OCI-LY7 (cell line): ENCODE measurements around the gene COBLL1. TPM values are rescaled to one million over a fixed set of nuclear protein-coding genes. Genes with fewer than 3 reads are reported as not detected.

ENCODE experiments used
- BruUV-seq: library from RNA; stranded (reverse); fragments of 400-500 nt; replicated peaks from 2 replicates; lab custom pipeline; 2021; lab: Mats Ljungman, UMichigan
- CTCF ChIA-PET: fragments of 300-600 bp; sonication (Branson Sonifier 250); formaldehyde crosslinking; loops from one replicate; lab custom pipeline; 2022; ENCODE audit warnings: antibody characterized with exemption; ENCODE audit not compliant: unreplicated experiment; lab: Charles Lee
- POLR2A ChIA-PET: fragments of 300-600 bp; sonication (Branson Sonifier 250); formaldehyde crosslinking; loops from one replicate; lab custom pipeline; 2022; ENCODE audit warnings: antibody characterized with exemption; lab: Charles Lee
- DNase-seq: peaks from one replicate; pipeline ENCODE4 v3.0.0-alpha.2; 2015; ENCODE audit warnings: low spot score
- H2AFZ ChIP-seq: fragments of 200-600 bp; sonication (generic), shearing (Covaris generic); 2 replicates; pipeline ENCODE4 v1.6.1; 2014; ENCODE audit warnings: mild to moderate bottlenecking, antibody characterized with exemption, low read length, moderate library complexity
- H3K27ac ChIP-seq: fragments of 200-600 bp; sonication (generic); 2 replicates; pipeline ENCODE4 v1.5.1; 2014; ENCODE audit warnings: mixed run types, low read depth, mild to moderate bottlenecking, moderate library complexity, low read length, inconsistent platforms; ENCODE audit not compliant: poor library complexity, severe bottlenecking
- H3K36me3 ChIP-seq: fragments of 200-600 bp; sonication (generic); 2 replicates; pipeline ENCODE4 v1.6.1; 2014; ENCODE audit warnings: mild to moderate bottlenecking, antibody characterized with exemption, low read length, moderate library complexity, mixed read lengths; ENCODE audit not compliant: insufficient read depth
- H3K4me1 ChIP-seq: fragments of 200-600 bp; sonication (generic); 2 replicates; pipeline ENCODE4 v1.5.1; 2014; ENCODE audit warnings: mild to moderate bottlenecking, low read length; ENCODE audit not compliant: insufficient read depth, poor library complexity, severe bottlenecking
- H3K4me2 ChIP-seq: fragments of 200-600 bp; sonication (generic); 2 replicates; pipeline ENCODE4 v1.6.1; 2014; ENCODE audit warnings: mild to moderate bottlenecking, low read length
- H3K4me3 ChIP-seq: fragments of 200-600 bp; sonication (generic); 2 replicates; pipeline ENCODE4 v1.5.1; 2014; ENCODE audit warnings: mild to moderate bottlenecking, low read depth, low read length; ENCODE audit not compliant: poor library complexity, severe bottlenecking
- H3K79me2 ChIP-seq: fragments of 200-600 bp; sonication (generic); 2 replicates; pipeline ENCODE4 v1.6.1; 2016; ENCODE audit warnings: low read depth, mild to moderate bottlenecking, low read length, moderate library complexity, mixed read lengths; ENCODE audit not compliant: insufficient read depth
- H3K9me2 ChIP-seq: fragments of 200-600 bp; sonication (generic); 2 replicates; pipeline ENCODE4 v1.6.1; 2016; ENCODE audit warnings: mild to moderate bottlenecking, low read length, mixed read lengths; ENCODE audit not compliant: insufficient read depth
- H3K9me3 ChIP-seq: fragments of 200-600 bp; sonication (generic); 2 replicates; pipeline ENCODE4 v1.6.1; 2014; ENCODE audit warnings: mild to moderate bottlenecking, mixed run types, low read length, mixed read lengths
- H4K20me1 ChIP-seq: fragments of 200-600 bp; sonication (generic); 2 replicates; pipeline ENCODE4 v1.6.1; 2014; ENCODE audit warnings: mild to moderate bottlenecking, antibody characterized with exemption, low read length, moderate library complexity, mixed read lengths; ENCODE audit not compliant: insufficient read depth
- CTCF ChIP-seq: fragments of 200-600 bp; sonication (generic); conservative IDR thresholded peaks from 2 replicates; pipeline ENCODE4 v1.5.1; 2014; ENCODE audit warnings: mild to moderate bottlenecking, antibody characterized with exemption, low read length, moderate library complexity, mixed read lengths
- EZH2phosphoT487 ChIP-seq: fragments of 200-600 bp; sonication (generic); IDR thresholded peaks from 2 replicates; pipeline ENCODE4 v1.6.1; 2018; ENCODE audit warnings: low read depth, borderline replicate concordance, mild to moderate bottlenecking, mixed run types, antibody characterized with exemption, low read length, moderate library complexity, mixed read lengths
- intact Hi-C: fragments of 100-400 bp; cut with micrococcal nuclease; formaldehyde crosslinking; loops from one replicate; pipeline ENCODE4 v1.10.0; 2022; ENCODE audit not compliant: unreplicated experiment
- total RNA-seq, 2 experiments: library from RNA; depleted of rRNA in 1 of 2; stranded (reverse); fragments of >200 nt in 1 of 2; shearing (Covaris generic) in 1 of 2; gene quantifications; 2 replicates each; pipeline ENCODE4 v1.2.3, GENCODE V29; 2014 to 2022

The COBLL1 gene
- total RNA-seq, 2 experiments from 2014 or later = 0.79 to 40.7 TPM

GRCh38 chr2:164812378-164812777, 29.2 kb downstream of the COBLL1 start:
- no peak overlapping the region for H3K4me2 ChIP-seq
- H4K20me1 ChIP-seq = no peaks in the 10 kb centered on the region
- ChIA-PET CTCF (no interaction called here), POLR2A (interaction anchor here (0.6 kb wide), 1 partner anchor 874 kb away, joined by 3 read pairs; no protein-coding TSS in a partner anchor)
- no peaks in the 10 kb centered on the region for H3K36me3 ChIP-seq
- no peaks in the 10 kb centered on the region for H3K9me2 ChIP-seq
- no peak overlapping the region for H2AFZ ChIP-seq
- H3K27ac ChIP-seq = no peak overlapping the region
- DNase-seq = no peak
- no peak overlapping the region for H3K4me3 ChIP-seq
- H3K79me2 ChIP-seq = no peaks in the 10 kb centered on the region
- H3K9me3 ChIP-seq = no peaks in the 10 kb centered on the region
- TF ChIP-seq CTCF = no peak
- no TSS peak for BruUV-seq
- no peaks in the 10 kb centered on the region for H3K4me1 ChIP-seq
- intact Hi-C loops = no loop called here

GRCh38 chr2:164811819-164812218, 29.8 kb downstream of the COBLL1 start:
- TF ChIP-seq CTCF = no peak
- TF ChIP-seq EZH2phosphoT487 = no peak
- Histone ChIP-seq H3K9me3 (no peaks in the 10 kb centered on the region), H3K4me1 (no peaks in the 10 kb centered on the region), H3K27ac (no peak overlapping the region), H4K20me1 (no peaks in the 10 kb centered on the region), H3K4me2 (no peak overlapping the region), H3K36me3 (no peaks in the 10 kb centered on the region), H3K9me2 (no peaks in the 10 kb centered on the region), H3K4me3 (no peak overlapping the region), H3K79me2 (no peaks in the 10 kb centered on the region), H2AFZ (no peak overlapping the region)
- ChIA-PET POLR2A (interaction anchor here (0.6 kb wide), 2 partner anchors 38 to 875 kb away, joined by 3 read pairs; no protein-coding TSS in a partner anchor), CTCF (no interaction called here)
- intact Hi-C loops = no loop called here
- no TSS peak for BruUV-seq
- no peak for DNase-seq

DNA sequence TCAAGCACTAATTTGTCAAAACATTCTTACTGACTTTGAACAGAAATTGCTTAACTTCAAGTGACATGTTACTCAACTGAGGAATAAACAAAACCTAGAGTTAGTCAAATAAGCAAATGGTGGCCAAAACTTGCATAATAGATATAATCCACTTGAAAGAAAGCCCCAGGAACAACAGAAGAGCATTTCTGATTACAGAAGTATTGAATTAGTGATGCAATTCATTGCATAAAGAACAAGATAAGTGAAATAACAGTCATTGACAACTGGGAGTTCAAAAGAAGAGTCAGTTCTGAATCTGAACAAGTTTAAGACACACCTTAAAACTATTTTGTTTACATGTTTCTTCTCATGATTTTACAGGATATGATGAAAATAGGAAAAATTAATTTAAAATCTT, 30.8 kb downstream of the COBLL1 start:
- POLR2A ChIA-PET = interaction anchor here (0.9 kb wide), 1 partner anchor 17 kb away, joined by 4 read pairs; no protein-coding TSS in a partner anchor
- Histone ChIP-seq H3K4me3 (no peak overlapping the region), H3K36me3 (no peaks in the 10 kb centered on the region), H4K20me1 (no peaks in the 10 kb centered on the region), H3K79me2 (no peaks in the 10 kb centered on the region), H3K4me1 (no peaks in the 10 kb centered on the region), H3K4me2 (no peak overlapping the region), H3K9me2 (no peaks in the 10 kb centered on the region), H3K27ac (no peak overlapping the region), H2AFZ (no peak overlapping the region), H3K9me3 (no peaks in the 10 kb centered on the region)
- intact Hi-C loops = no loop called here
- DNase-seq = no peak
- TF ChIP-seq CTCF (no peak), EZH2phosphoT487 (no peak)
- CTCF ChIA-PET = no interaction called here
- no TSS peak for BruUV-seq
